Measurements from ENCODE around the gene PPM1F.

Gene PPM1F

DNA sequence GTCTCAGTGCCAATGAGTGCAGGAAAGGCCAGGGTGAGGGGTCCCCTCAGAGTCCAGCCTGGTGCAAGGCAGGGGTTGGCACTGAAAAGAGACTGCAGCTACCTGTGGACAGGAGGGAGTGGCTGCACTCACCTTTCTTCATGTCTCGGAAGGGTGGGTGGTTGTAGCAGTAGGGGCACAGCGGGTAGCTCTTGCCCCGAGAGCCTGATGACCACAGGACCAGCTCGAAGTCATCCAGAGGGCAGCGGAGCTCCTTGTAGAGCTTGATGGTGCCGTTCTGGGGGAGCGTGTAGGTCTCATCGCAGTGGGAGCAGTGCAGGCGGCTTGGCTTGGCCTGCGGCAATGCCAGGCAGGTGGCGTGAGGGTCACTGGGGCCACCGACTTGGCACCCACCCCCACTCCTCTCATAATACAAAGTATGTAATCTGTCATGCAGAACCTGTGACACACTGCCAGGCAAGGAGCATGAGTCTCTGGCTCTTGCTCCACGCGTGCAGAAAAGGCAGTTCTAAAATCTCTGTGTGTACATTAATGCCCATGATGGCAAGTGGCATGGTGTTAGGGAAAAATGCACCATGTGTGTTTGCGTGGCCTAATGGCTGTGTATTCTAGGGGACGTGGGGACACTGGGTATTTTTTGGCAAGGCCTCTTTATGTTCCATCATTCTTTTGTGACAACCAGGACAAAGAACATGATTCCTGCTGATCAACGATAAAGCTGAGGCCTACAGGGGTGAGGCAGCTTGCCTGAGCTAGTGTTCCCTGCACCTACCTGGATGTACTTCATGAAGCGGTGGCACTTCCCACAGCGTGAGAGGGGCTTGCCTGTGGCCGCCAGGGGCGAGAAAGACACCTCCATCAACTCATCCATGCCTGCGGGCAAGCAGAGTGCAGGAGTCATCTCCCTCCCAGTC is 6.0 kb upstream of the PPM1F start:
- H3K27ac ChIP-seq (ENCODE audit: low read depth, low read length), result no peak overlapping the region
- H3K9ac ChIP-seq (ENCODE audit: low read depth, low read length), result no peak overlapping the region
- H3K4me3 ChIP-seq (ENCODE audit: low read depth, low read length), result no peak overlapping the region
- H3K27me3 ChIP-seq (ENCODE audit: control insufficient read depth, insufficient read depth, low read length), result no peaks in the 10 kb centered on the region
- peaks cover 49% of the 10 kb centered on the region for H3K36me3 ChIP-seq (ENCODE audit: control insufficient read depth, insufficient read depth, low read length)
- no peaks in the 10 kb centered on the region for H3K4me1 ChIP-seq (ENCODE audit: control insufficient read depth, insufficient read depth, low read length)
- no peaks in the 10 kb centered on the region for H3K9me3 ChIP-seq (ENCODE audit: control insufficient read depth, insufficient read depth, low read length)

DNA sequence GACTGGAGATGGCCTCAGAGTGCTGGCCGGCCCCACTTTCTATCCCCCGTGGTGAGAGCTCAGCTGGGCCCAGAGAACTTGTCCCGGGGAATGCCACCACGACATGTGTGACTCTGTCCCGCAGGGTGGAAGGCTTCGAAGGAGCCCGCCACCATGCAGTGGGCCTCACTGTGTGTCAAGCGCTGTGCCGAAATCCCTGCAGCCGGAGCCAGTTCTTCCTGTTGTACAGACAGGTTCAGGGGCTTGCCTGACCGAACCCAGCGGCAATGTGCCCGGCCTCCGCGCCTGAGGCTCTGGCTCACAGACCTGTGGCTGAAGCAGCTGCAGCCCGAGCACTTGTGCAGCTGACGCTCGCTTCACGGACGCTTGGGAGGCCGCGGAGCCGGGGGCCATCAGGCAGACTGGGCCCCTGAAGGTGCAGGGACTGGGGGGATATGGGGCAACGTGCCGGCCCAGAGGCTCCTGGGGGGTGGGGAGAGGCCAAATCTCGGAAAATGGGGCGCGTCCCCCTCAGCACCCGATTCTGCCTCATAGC is 650 bp downstream of the PPM1F start:
- H3K9me3 ChIP-seq (ENCODE audit: control insufficient read depth, insufficient read depth, low read length), result peaks cover 4% of the 10 kb centered on the region; the same call in 1 of the 2 replicates
- peaks cover 13% of the 10 kb centered on the region for H3K4me1 ChIP-seq (ENCODE audit: control insufficient read depth, insufficient read depth, low read length)
- H3K4me3 ChIP-seq (ENCODE audit: low read depth, low read length), result peak overlapping the region; percentile 78
- H3K27me3 ChIP-seq (ENCODE audit: control insufficient read depth, insufficient read depth, low read length), result peaks cover 12% of the 10 kb centered on the region; the same call in 1 of the 2 replicates
- no peak overlapping the region for H3K27ac ChIP-seq (ENCODE audit: low read depth, low read length)
- H3K9ac ChIP-seq (ENCODE audit: low read depth, low read length), result no peak overlapping the region
- H3K36me3 ChIP-seq (ENCODE audit: control insufficient read depth, insufficient read depth, low read length), result no peaks in the 10 kb centered on the region

DNA sequence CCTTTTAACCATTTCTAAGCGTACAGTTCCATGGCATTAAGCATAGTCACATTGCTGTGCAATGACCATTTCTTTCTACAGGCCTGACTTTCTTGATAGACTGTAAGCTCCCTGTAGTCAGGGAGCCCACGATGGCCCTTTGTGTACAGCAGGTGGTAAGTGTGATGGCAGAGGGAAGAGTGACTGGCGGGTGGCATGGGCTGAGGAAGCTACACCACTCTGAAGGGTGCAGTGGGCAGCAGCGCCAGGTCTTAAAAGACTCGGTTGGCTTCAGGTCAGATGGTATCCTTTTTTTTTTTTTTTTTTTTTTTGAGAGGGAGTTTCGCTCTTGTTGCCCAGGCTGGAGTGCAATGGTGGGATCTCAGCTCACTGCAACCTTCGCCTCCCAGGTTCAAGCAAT is 1.6 kb downstream of the PPM1F start:
- H3K27ac ChIP-seq (ENCODE audit: low read depth, low read length), result no peak overlapping the region
- H3K9ac ChIP-seq (ENCODE audit: low read depth, low read length), result no peak overlapping the region
- peaks cover 16% of the 10 kb centered on the region for H3K4me1 ChIP-seq (ENCODE audit: control insufficient read depth, insufficient read depth, low read length)
- no peak overlapping the region for H3K4me3 ChIP-seq (ENCODE audit: low read depth, low read length)
- H3K36me3 ChIP-seq (ENCODE audit: control insufficient read depth, insufficient read depth, low read length), result no peaks in the 10 kb centered on the region
- H3K27me3 ChIP-seq (ENCODE audit: control insufficient read depth, insufficient read depth, low read length), result peaks cover 12% of the 10 kb centered on the region; the same call in 1 of the 2 replicates
- peaks cover 4% of the 10 kb centered on the region; the same call in 1 of the 2 replicates for H3K9me3 ChIP-seq (ENCODE audit: control insufficient read depth, insufficient read depth, low read length)

- H3K9ac ChIP-seq (ENCODE audit: low read depth, low read length), result no peak overlapping the region
- H3K27ac ChIP-seq (ENCODE audit: low read depth, low read length), result no peak overlapping the region
- peaks cover 12% of the 10 kb centered on the region; the same call in 1 of the 2 replicates for H3K27me3 ChIP-seq (ENCODE audit: control insufficient read depth, insufficient read depth, low read length)
- peaks cover 16% of the 10 kb centered on the region for H3K4me1 ChIP-seq (ENCODE audit: control insufficient read depth, insufficient read depth, low read length)
- H3K9me3 ChIP-seq (ENCODE audit: control insufficient read depth, insufficient read depth, low read length), result peaks cover 4% of the 10 kb centered on the region; the same call in 1 of the 2 replicates
- peaks cover 6% of the 10 kb centered on the region for H3K36me3 ChIP-seq (ENCODE audit: control insufficient read depth, insufficient read depth, low read length)
- no peak overlapping the region for H3K4me3 ChIP-seq (ENCODE audit: low read depth, low read length)
Observed at GRCh38 chr22:21949948-21950347, 2.7 kb downstream of the PPM1F start.

- Histone ChIP-seq H3K27ac (ENCODE audit: low read depth, low read length) (no peak overlapping the region), H3K36me3 (ENCODE audit: control insufficient read depth, insufficient read depth, low read length) (peaks cover 6% of the 10 kb centered on the region), H3K9ac (ENCODE audit: low read depth, low read length) (no peak overlapping the region), H3K27me3 (ENCODE audit: control insufficient read depth, insufficient read depth, low read length) (peaks cover 12% of the 10 kb centered on the region; the same call in 1 of the 2 replicates), H3K9me3 (ENCODE audit: control insufficient read depth, insufficient read depth, low read length) (peaks cover 4% of the 10 kb centered on the region; the same call in 1 of the 2 replicates), H3K4me1 (ENCODE audit: control insufficient read depth, insufficient read depth, low read length) (peaks cover 16% of the 10 kb centered on the region), H3K4me3 (ENCODE audit: low read depth, low read length) (no peak overlapping the region)
Observed at GRCh38 chr22:21949569-21949918, 3.1 kb downstream of the PPM1F start.

GRCh38 chr22:21948824-21949568 is 3.7 kb downstream of the PPM1F start:
- Histone ChIP-seq H3K4me3 (ENCODE audit: low read depth, low read length) (no peak overlapping the region), H3K4me1 (ENCODE audit: control insufficient read depth, insufficient read depth, low read length) (peaks cover 16% of the 10 kb centered on the region), H3K27ac (ENCODE audit: low read depth, low read length) (no peak overlapping the region), H3K27me3 (ENCODE audit: control insufficient read depth, insufficient read depth, low read length) (peaks cover 12% of the 10 kb centered on the region; the same call in 1 of the 2 replicates), H3K36me3 (ENCODE audit: control insufficient read depth, insufficient read depth, low read length) (peaks cover 6% of the 10 kb centered on the region), H3K9ac (ENCODE audit: low read depth, low read length) (no peak overlapping the region), H3K9me3 (ENCODE audit: control insufficient read depth, insufficient read depth, low read length) (peaks cover 4% of the 10 kb centered on the region; the same call in 1 of the 2 replicates)

DNA sequence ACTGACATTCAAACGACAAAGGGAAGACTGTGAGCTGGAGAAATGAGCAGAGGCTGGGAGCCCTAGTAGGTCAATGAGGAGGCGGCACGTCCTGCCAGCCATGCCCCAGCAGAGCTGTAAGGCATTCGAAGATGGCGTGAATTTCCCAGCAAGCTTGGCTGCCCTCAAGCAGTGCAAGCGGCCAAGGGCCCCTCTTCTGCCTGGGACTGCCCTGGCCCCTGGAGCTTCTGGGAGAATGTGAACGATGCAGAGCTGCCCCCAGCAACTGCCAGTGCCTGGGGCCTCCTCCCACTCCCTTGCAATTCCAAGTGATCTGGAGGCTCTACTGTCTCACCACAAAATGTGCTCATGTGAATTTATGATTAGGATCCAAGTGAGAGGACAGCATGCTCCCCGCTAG is 4.3 kb downstream of the PPM1F start:
- Histone ChIP-seq H3K9ac (ENCODE audit: low read depth, low read length) (no peak overlapping the region), H3K27ac (ENCODE audit: low read depth, low read length) (no peak overlapping the region), H3K4me3 (ENCODE audit: low read depth, low read length) (no peak overlapping the region)

DNA sequence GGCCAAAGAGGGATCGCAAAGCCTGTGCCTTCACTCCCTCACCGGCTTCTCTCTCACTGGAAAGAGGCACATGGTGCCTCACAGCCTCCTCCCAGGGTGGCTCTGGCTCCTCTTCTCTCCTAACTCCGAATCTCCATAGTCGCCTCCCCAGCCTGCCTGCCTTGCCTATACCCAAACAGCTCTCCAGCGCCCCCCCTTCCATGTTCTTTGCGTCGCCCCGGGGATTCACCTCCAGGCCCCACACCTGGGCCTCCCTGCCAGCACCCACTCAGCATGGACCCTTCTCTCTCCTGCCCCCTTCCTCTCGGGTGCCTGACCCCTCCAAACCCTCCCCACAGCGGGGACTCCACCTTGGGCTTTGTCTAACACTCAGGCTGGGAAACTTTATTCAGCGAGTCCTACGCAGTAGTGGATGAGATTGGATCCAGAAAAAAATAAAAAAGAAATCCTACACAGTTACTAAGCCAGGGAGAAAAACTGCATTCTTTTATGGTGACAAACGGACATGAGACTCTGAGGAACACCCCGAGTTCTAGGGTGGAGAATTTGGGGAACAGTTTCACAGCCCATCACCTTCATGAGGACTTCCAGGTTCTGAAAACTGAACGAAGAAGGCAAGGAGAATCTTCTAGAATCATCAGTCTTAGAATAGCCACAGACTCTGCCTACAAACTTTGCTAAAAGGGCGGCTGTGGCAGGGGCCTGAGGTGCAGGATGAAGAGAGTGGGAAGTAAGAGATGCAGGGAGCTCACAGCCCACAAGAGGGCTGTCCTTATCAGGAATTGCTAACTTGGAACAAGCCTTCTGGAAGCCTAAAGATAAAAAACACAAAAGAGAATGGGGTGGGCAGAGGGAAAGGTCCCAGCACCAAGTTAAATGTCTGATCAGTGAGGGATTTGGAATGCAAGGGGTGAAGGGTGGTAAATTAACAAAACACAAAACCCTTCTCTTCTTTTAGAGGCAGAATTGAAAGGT is 5.3 kb downstream of the PPM1F start:
- Histone ChIP-seq H3K9ac (ENCODE audit: low read depth, low read length) (no peak overlapping the region), H3K9me3 (ENCODE audit: control insufficient read depth, insufficient read depth, low read length) (no peaks in the 10 kb centered on the region), H3K27ac (ENCODE audit: low read depth, low read length) (peak overlapping the region; percentile 43), H3K36me3 (ENCODE audit: control insufficient read depth, insufficient read depth, low read length) (peaks cover 9% of the 10 kb centered on the region), H3K4me3 (ENCODE audit: low read depth, low read length) (no peak overlapping the region), H3K27me3 (ENCODE audit: control insufficient read depth, insufficient read depth, low read length) (peaks cover 6% of the 10 kb centered on the region; the same call in 1 of the 2 replicates), H3K4me1 (ENCODE audit: control insufficient read depth, insufficient read depth, low read length) (peaks cover 19% of the 10 kb centered on the region)

More for the DNA sequence above, 4.3 kb downstream of the PPM1F start:
- Histone ChIP-seq H3K27me3 (ENCODE audit: control insufficient read depth, insufficient read depth, low read length) (peaks cover 11% of the 10 kb centered on the region; the same call in 1 of the 2 replicates), H3K9me3 (ENCODE audit: control insufficient read depth, insufficient read depth, low read length) (peaks cover 4% of the 10 kb centered on the region; the same call in 1 of the 2 replicates), H3K4me1 (ENCODE audit: control insufficient read depth, insufficient read depth, low read length) (peaks cover 16% of the 10 kb centered on the region), H3K36me3 (ENCODE audit: control insufficient read depth, insufficient read depth, low read length) (peaks cover 6% of the 10 kb centered on the region)

DNA sequence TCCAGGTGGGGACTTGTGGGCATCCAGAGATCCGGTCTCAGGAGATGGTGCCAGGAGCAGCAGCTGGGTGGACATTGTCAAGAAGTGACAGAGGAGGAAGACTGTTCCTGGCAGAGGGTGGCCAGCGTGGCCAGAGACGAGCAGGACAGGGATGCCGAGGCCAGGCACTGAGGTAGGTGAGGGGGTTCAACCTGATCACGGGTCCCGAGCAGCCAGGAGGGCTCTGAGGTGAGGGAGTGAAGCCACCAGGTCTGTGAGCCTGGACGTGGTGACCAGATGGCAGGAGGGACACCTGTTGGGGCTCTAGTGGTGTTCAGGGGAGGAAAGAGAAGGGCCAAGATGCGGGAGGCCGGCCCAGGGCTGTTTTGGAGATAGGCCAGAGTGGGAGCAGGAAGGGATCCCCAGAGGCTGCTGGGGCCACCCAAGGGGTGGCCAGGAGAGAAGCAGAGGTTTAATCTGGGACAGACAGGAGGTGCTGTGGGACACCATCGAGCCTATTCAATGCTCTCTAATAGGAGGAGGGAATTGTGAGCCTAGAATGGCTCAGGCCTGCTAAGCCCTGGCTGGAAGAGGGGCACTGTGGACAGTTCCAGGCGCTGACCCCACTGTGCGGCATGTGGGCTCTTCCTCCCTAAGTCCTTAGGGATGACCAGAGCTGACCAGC is 6.3 kb downstream of the PPM1F start:
- H3K9me3 ChIP-seq (ENCODE audit: control insufficient read depth, insufficient read depth, low read length), result no peaks in the 10 kb centered on the region
- H3K9ac ChIP-seq (ENCODE audit: low read depth, low read length), result no peak overlapping the region
- H3K27ac ChIP-seq (ENCODE audit: low read depth, low read length), result no peak overlapping the region
- H3K4me1 ChIP-seq (ENCODE audit: control insufficient read depth, insufficient read depth, low read length), result peaks cover 16% of the 10 kb centered on the region
- no peak overlapping the region for H3K4me3 ChIP-seq (ENCODE audit: low read depth, low read length)
- peaks cover 9% of the 10 kb centered on the region for H3K36me3 ChIP-seq (ENCODE audit: control insufficient read depth, insufficient read depth, low read length)
- H3K27me3 ChIP-seq (ENCODE audit: control insufficient read depth, insufficient read depth, low read length), result no peaks in the 10 kb centered on the region

All from HUES48 (cell line).